Suprapubic skin (tissue), 4 donors: ENCODE results near the gene ZNF407. TPM values are rescaled to one million over a fixed set of nuclear protein-coding genes. Genes with fewer than 3 reads are reported as not detected.

Experiments used
- DNase-seq, 2 donors: peaks; one replicate each; pipeline ENCODE4 v3.0.0-alpha.2; 2019; ENCODE audit warnings: low spot score in 2 of 2
- H3K27ac ChIP-seq: fragments of 200-600 bp; sonication (generic); one replicate; pipeline ENCODE4 v1.5.1; 2019
- H3K27me3 ChIP-seq: fragments of 200-600 bp; sonication (generic); one replicate; pipeline ENCODE4 v1.5.1; 2019
- H3K36me3 ChIP-seq: fragments of 200-600 bp; sonication (generic); one replicate; pipeline ENCODE4 v1.5.1; 2019
- H3K4me1 ChIP-seq: fragments of 200-600 bp; sonication (generic); one replicate; pipeline ENCODE4 v1.5.1; 2019
- H3K4me3 ChIP-seq: fragments of 200-600 bp; sonication (generic); one replicate; pipeline ENCODE4 v1.5.1; 2019; ENCODE audit warnings: mild to moderate bottlenecking
- H3K9me3 ChIP-seq: fragments of 200-600 bp; sonication (generic); one replicate; pipeline ENCODE4 v1.5.1; 2019
- EP300 ChIP-seq: sonication (generic); formaldehyde crosslinking; IDR thresholded peaks from one replicate; pipeline ENCODE4 v1.6.1; 2017; ENCODE audit warnings: antibody characterized with exemption
- POLR2A ChIP-seq, 2 donors: fragments of 450-650 bp; IDR thresholded peaks; one replicate each; pipeline ENCODE4 v1.6.1; 2017; ENCODE audit warnings: antibody characterized with exemption in 2 of 2, mild to moderate bottlenecking in 2 of 2, moderate library complexity in 2 of 2
- POLR2AphosphoS5 ChIP-seq, 3 donors: sonication (generic); formaldehyde crosslinking; IDR thresholded peaks; one replicate each; pipeline ENCODE4 v1.6.1; 2017; ENCODE audit warnings: antibody characterized with exemption in 3 of 3
- WGBS: methylation state at CpG from one replicate; pipeline ENCODE4 v1.1.5; 2018; 5-methylcytosine and 5-hydroxymethylcytosine counted together
- total RNA-seq, 4 donors: library from RNA; depleted of rRNA; stranded (reverse); fragments of >200 nt; gene quantifications; one replicate each; pipeline ENCODE4 v1.1.0, GENCODE V29; 2016
- TF ChIP-seq, protein P1 (sequence below), 2 donors: fragments of 200-600 bp in 1 of 2; fragments of 450-650 bp in 1 of 2; sonication (generic) in 1 of 2; IDR thresholded peaks; one replicate each; pipeline ENCODE4 v1.5.1; 2016 to 2019; ENCODE audit warnings: antibody characterized with exemption in 2 of 2, mild to moderate bottlenecking in 1 of 2, moderate library complexity in 1 of 2

Gene ZNF407
- total RNA-seq, 4 donors from 2014 or later: 10.7 to 22.1 (median 13.8) TPM

DNA sequence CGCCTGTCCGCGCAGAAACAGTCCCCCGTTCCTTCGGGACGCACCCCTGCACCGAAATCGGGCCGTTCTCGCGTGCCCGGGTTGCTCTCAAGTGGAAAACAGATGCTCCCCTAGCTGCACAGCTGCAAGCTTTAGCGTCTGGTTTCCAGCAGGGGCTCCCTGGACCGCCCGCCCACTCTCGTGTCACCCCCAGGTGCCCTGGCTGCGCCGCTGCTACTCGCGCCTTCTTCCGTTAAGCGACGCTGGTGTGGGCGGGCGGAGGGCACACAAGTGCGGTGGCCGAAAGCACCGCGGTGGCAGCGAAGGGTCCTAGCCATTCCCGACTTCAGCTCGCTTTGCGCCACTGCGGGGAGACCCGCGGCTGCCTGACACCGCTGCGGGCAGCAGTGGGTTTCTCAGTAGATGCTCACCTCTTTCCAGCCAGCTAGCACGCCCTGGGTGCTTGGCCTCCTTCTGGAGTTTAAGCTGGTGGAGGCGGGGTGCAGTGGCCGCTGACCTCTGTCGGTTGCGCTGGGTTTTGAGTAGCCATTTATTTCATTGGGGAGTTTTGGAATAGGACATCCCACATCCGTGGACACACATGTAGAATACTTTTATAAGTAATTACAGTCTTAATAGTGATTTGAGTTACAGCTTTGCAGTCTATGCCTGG, 806 bp downstream of the ZNF407 start:
- 2% methylated on average over 19 of the region's 44 CpGs for WGBS
- Histone ChIP-seq H3K36me3 (peaks cover 5% of the 10 kb centered on the region), H3K27me3 (no peaks in the 10 kb centered on the region), H3K4me1 (peaks cover 33% of the 10 kb centered on the region), H3K9me3 (no peaks in the 10 kb centered on the region), H3K4me3 (peak overlapping the region; percentile 78), H3K27ac (peak overlapping the region; percentile 95)
- TF ChIP-seq EP300: no peak
- TF ChIP-seq, protein P1, sequence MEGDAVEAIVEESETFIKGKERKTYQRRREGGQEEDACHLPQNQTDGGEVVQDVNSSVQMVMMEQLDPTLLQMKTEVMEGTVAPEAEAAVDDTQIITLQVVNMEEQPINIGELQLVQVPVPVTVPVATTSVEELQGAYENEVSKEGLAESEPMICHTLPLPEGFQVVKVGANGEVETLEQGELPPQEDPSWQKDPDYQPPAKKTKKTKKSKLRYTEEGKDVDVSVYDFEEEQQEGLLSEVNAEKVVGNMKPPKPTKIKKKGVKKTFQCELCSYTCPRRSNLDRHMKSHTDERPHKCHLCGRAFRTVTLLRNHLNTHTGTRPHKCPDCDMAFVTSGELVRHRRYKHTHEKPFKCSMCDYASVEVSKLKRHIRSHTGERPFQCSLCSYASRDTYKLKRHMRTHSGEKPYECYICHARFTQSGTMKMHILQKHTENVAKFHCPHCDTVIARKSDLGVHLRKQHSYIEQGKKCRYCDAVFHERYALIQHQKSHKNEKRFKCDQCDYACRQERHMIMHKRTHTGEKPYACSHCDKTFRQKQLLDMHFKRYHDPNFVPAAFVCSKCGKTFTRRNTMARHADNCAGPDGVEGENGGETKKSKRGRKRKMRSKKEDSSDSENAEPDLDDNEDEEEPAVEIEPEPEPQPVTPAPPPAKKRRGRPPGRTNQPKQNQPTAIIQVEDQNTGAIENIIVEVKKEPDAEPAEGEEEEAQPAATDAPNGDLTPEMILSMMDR (IDR thresholded peaks at IDR 0.05): peak in 1 of 2 donors; percentile 18
- peak; percentile 79 to 82 for DNase-seq

DNA sequence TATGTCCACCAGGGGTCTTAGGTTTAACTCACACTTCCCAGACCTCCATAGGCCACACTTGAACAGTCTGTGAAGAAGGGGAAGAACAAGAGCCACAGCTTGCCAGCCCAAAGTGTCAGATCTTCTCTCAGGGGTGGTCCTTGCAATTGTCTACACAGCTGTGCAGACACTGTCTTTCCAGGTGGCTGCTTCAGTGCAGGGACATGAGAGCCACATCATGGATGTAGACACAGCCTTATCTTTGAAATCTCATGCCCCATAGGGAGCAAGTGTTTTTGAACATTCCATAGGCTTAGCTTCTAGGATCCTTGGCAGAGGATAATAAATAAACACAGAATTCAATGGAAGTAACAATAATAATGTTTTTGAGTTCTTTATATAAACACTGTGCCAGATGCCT, 6.7 kb downstream of the ZNF407 start:
- DNase-seq: no peak
- H3K4me3 ChIP-seq: no peak overlapping the region
- peaks cover 3% of the 10 kb centered on the region for H3K4me1 ChIP-seq
- no peaks in the 10 kb centered on the region for H3K36me3 ChIP-seq
- H3K27ac ChIP-seq: no peak overlapping the region
- TF ChIP-seq EP300: no peak
- no peak for TF ChIP-seq POLR2A (IDR thresholded peaks at IDR 0.05)
- TF ChIP-seq POLR2AphosphoS5 (IDR thresholded peaks at IDR 0.05): no peak
- TF ChIP-seq, protein P1 (IDR thresholded peaks at IDR 0.05): no peak
- no peaks in the 10 kb centered on the region for H3K27me3 ChIP-seq
- H3K9me3 ChIP-seq: no peaks in the 10 kb centered on the region

DNA sequence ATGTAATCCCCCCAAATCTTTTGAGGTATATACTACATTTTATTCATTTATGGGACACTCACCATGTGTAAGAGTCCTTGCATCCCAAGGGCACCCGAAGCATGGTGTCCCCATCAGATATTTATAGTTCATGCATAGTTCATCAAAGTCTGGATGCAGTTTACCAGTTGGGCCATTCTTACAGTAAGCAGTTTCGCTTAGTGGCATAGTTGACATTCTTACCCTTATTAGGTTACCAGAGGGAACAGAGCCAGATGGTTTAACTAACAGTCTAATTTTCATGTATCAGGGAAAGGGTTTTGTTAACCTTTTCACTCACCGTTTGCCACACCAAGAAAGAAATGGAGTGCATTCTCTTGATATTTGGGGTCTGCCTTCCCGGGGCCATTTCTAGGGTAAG, 7.1 kb downstream of the ZNF407 start:
- no peak for DNase-seq
- 62% methylated on average over 4 of the region's 4 CpGs for WGBS
- Histone ChIP-seq H3K4me3 (no peak overlapping the region), H3K36me3 (no peaks in the 10 kb centered on the region), H3K9me3 (no peaks in the 10 kb centered on the region), H3K4me1 (no peaks in the 10 kb centered on the region), H3K27ac (no peak overlapping the region), H3K27me3 (no peaks in the 10 kb centered on the region)
- TF ChIP-seq EP300: no peak
- TF ChIP-seq POLR2A (IDR thresholded peaks at IDR 0.05): no peak
- TF ChIP-seq POLR2AphosphoS5 (IDR thresholded peaks at IDR 0.05): no peak
- TF ChIP-seq, protein P1 (IDR thresholded peaks at IDR 0.05): no peak

DNA sequence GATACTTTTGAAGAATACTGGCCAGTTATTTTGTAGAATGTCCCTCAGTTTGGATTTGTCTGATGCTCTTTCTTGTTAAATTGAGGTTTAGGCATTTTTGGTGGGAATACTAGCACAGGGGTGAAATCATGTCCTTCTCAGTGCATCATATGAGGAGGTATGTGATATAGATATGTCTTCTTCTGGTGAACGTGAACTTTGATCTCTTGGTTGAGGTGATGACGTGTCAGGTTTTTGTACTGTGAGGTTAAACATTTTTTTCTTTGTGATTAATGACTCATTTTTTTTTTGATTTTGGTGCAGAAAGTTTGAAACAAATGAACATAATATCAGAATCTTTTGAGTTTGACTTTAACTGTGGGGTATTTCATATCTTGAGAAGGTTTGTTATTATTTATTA, 11.0 kb downstream of the ZNF407 start:
- no peak overlapping the region for H3K27ac ChIP-seq
- H3K4me1 ChIP-seq: no peaks in the 10 kb centered on the region
- no peaks in the 10 kb centered on the region for H3K36me3 ChIP-seq
- no peak overlapping the region for H3K4me3 ChIP-seq
- WGBS: 98% methylated on average over 2 of the region's 2 CpGs
- DNase-seq: no peak
- no peaks in the 10 kb centered on the region for H3K27me3 ChIP-seq
- TF ChIP-seq, protein P1 (IDR thresholded peaks at IDR 0.05): no peak
- TF ChIP-seq POLR2A (IDR thresholded peaks at IDR 0.05) (no peak), POLR2AphosphoS5 (IDR thresholded peaks at IDR 0.05) (no peak), EP300 (no peak)
- no peaks in the 10 kb centered on the region for H3K9me3 ChIP-seq

DNA sequence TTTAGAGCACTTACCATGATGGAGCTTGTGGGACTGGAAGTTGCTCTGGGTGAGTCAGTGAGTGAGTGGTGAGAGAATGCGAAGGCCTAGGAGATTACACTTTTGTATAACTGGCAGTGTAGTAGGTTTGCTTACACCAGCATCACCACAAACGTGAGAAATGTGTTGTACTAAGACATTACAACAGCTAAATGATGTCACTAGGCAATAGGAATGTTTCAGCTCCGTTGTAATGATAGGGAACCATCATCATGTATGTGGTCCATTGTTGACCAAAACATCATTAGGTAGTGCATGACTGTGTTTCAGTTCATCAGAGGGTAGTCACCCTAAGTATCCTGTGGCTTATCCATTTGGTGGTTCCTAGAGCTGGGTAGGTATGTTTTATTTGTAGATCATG, 11.9 kb downstream of the ZNF407 start:
- 77% methylated on average over 3 of the region's 3 CpGs for WGBS
- no peaks in the 10 kb centered on the region for H3K36me3 ChIP-seq
- no peak overlapping the region for H3K4me3 ChIP-seq
- H3K4me1 ChIP-seq: no peaks in the 10 kb centered on the region
- no peak for TF ChIP-seq POLR2A (IDR thresholded peaks at IDR 0.05)
- no peak for TF ChIP-seq POLR2AphosphoS5 (IDR thresholded peaks at IDR 0.05)
- TF ChIP-seq EP300: no peak
- TF ChIP-seq, protein P1 (IDR thresholded peaks at IDR 0.05): no peak
- no peak overlapping the region for H3K27ac ChIP-seq
- DNase-seq: no peak
- H3K9me3 ChIP-seq: no peaks in the 10 kb centered on the region
- H3K27me3 ChIP-seq: no peaks in the 10 kb centered on the region
